Neural progenitor cell (in vitro differentiated cells): ENCODE measurements around the gene UTP14A. TPM values are rescaled to one million over a fixed set of nuclear protein-coding genes. Genes with fewer than 3 reads are reported as not detected.

Experiments
- DNase-seq: peaks from one replicate; pipeline ENCODE4 v3.0.0-alpha.2; 2016; ENCODE audit warnings: low spot score
- H2AFZ ChIP-seq: fragments of 200-600 bp; sonication (generic); replicated peaks from 2 replicates; pipeline ENCODE4 v1.6.1; 2016; ENCODE audit warnings: antibody characterized with exemption
- H3F3A ChIP-seq: fragments of 200-600 bp; sonication (generic); 2 replicates; pipeline ENCODE4 v1.6.1; 2016; ENCODE audit warnings: antibody characterized with exemption, low read depth
- H3K27ac ChIP-seq: fragments of 200-600 bp; sonication (generic); 2 replicates; pipeline ENCODE4 v1.5.1; 2016; ENCODE audit warnings: mild to moderate bottlenecking
- H3K27me3 ChIP-seq: fragments of 200-600 bp; sonication (generic); 2 replicates; pipeline ENCODE4 v1.6.1; 2016; ENCODE audit warnings: mild to moderate bottlenecking, moderate library complexity
- H3K36me3 ChIP-seq: fragments of 200-600 bp; sonication (generic); 2 replicates; pipeline ENCODE4 v1.5.1; 2016
- H3K4me1 ChIP-seq: fragments of 200-600 bp; sonication (generic); 2 replicates; pipeline ENCODE4 v1.6.1; 2016; ENCODE audit warnings: mixed run types
- H3K4me2 ChIP-seq: fragments of 200-600 bp; sonication (generic); 2 replicates; pipeline ENCODE4 v1.6.1; 2016
- H3K4me3 ChIP-seq: fragments of 200-600 bp; sonication (generic); 2 replicates; pipeline ENCODE4 v1.5.1; 2016
- H3K79me2 ChIP-seq: fragments of 200-600 bp; sonication (generic); 2 replicates; pipeline ENCODE4 v1.6.1; 2016; ENCODE audit warnings: low read depth
- H3K9ac ChIP-seq: fragments of 200-600 bp; sonication (generic); 2 replicates; pipeline ENCODE4 v1.6.1; 2016
- H3K9me3 ChIP-seq: fragments of 200-600 bp; sonication (generic); 2 replicates; pipeline ENCODE4 v1.5.1; 2016; ENCODE audit warnings: low read depth
- H4K20me1 ChIP-seq: fragments of 200-600 bp; sonication (generic); 2 replicates; pipeline ENCODE4 v1.6.1; 2016; ENCODE audit warnings: low read depth
- H3K27ac Mint-ChIP-seq: 3 replicates; pipeline ENCODE4 v1.8.0; 2021; ENCODE audit warnings: mixed read lengths
- H3K27me3 Mint-ChIP-seq: 2 replicates; pipeline ENCODE4 v1.8.0; 2022; ENCODE audit warnings: low read depth, mild to moderate bottlenecking, inconsistent platforms, moderate library complexity, mixed read lengths; ENCODE audit not compliant: insufficient read depth
- H3K36me3 Mint-ChIP-seq: 3 replicates; pipeline ENCODE4 v1.8.0; 2021; ENCODE audit warnings: mixed read lengths
- H3K4me1 Mint-ChIP-seq: 3 replicates; pipeline ENCODE4 v1.8.0; 2021; ENCODE audit warnings: mixed read lengths
- H3K4me3 Mint-ChIP-seq: 3 replicates; pipeline ENCODE4 v1.8.0; 2021; ENCODE audit warnings: mild to moderate bottlenecking, moderate library complexity, mixed read lengths
- H3K9me3 Mint-ChIP-seq: 3 replicates; pipeline ENCODE4 v1.8.0; 2020; ENCODE audit warnings: mixed read lengths
- CTCF ChIP-seq: fragments of 200-600 bp; sonication (generic); IDR thresholded peaks from 2 replicates; pipeline ENCODE4 v1.5.1; 2017; ENCODE audit warnings: antibody characterized with exemption, mild to moderate bottlenecking
- EZH2 ChIP-seq: fragments of 200-600 bp; sonication (generic); IDR thresholded peaks from 2 replicates; pipeline ENCODE4 v1.6.1; 2017; ENCODE audit warnings: antibody characterized with exemption, mild to moderate bottlenecking, moderate library complexity
- EZH2phosphoT487 ChIP-seq: fragments of 200-600 bp; sonication (generic); IDR thresholded peaks from 2 replicates; pipeline ENCODE4 v1.6.1; 2017; ENCODE audit warnings: antibody characterized with exemption
- total RNA-seq: library from RNA; depleted of rRNA; stranded (reverse); fragments of >200 nt; gene quantifications from 2 replicates; pipeline ENCODE4 v1.2.3, GENCODE V29; 2015; ENCODE audit warnings: low replicate concordance

The UTP14A gene
- total RNA-seq, 1 donor from 2014 or later, result 8.3 TPM

- Histone ChIP-seq H3K36me3 (no peaks in the 10 kb centered on the region), H3K9ac (no peak overlapping the region), H3K4me3 (peak overlapping the region; percentile 44), H3K27me3 (peaks cover 62% of the 10 kb centered on the region), H3K27ac (no peak overlapping the region), H3K79me2 (no peaks in the 10 kb centered on the region), H3K4me1 (peaks cover 16% of the 10 kb centered on the region), H3K4me2 (peak overlapping the region; percentile 85), H3K9me3 (no peaks in the 10 kb centered on the region), H3F3A (peaks cover 71% of the 10 kb centered on the region), H2AFZ (peak overlapping the region; percentile 35), H4K20me1 (no peaks in the 10 kb centered on the region)
- peak; percentile 79 for DNase-seq
- no peak for TF ChIP-seq CTCF
- no peak for TF ChIP-seq EZH2
- TF ChIP-seq EZH2phosphoT487, result no peak
- Mint-ChIP-seq H3K4me3 (peak overlapping the region; percentile 77), H3K27ac (no peak overlapping the region), H3K36me3 (no peaks in the 10 kb centered on the region), H3K27me3 (peaks cover 36% of the 10 kb centered on the region), H3K9me3 (no peaks in the 10 kb centered on the region), H3K4me1 (peaks cover 75% of the 10 kb centered on the region)
Measured at GRCh38 chrX:129957241-129958082, 51.5 kb downstream of the UTP14A start.

GRCh38 chrX:129958083-129958465 is 52.1 kb downstream of the UTP14A start:
- H3K4me3 ChIP-seq, result no peak overlapping the region
- H3K4me2 ChIP-seq, result peak overlapping the region; percentile 85
- no peak overlapping the region for H3K27ac ChIP-seq
- H2AFZ ChIP-seq, result no peak overlapping the region
- Mint-ChIP-seq H3K4me3 (peak overlapping the region; percentile 77), H3K27me3 (peaks cover 36% of the 10 kb centered on the region), H3K36me3 (no peaks in the 10 kb centered on the region), H3K4me1 (peaks cover 71% of the 10 kb centered on the region), H3K27ac (no peak overlapping the region), H3K9me3 (no peaks in the 10 kb centered on the region)
- H3K27me3 ChIP-seq, result peaks cover 67% of the 10 kb centered on the region
- H3K4me1 ChIP-seq, result peaks cover 16% of the 10 kb centered on the region
- H3K9me3 ChIP-seq, result no peaks in the 10 kb centered on the region
- no peak overlapping the region for H3K9ac ChIP-seq
- H3K79me2 ChIP-seq, result no peaks in the 10 kb centered on the region
- DNase-seq, result no peak
- peaks cover 65% of the 10 kb centered on the region for H3F3A ChIP-seq
- no peaks in the 10 kb centered on the region for H4K20me1 ChIP-seq
- no peaks in the 10 kb centered on the region for H3K36me3 ChIP-seq
- TF ChIP-seq EZH2phosphoT487 (no peak), EZH2 (no peak), CTCF (no peak)

DNA sequence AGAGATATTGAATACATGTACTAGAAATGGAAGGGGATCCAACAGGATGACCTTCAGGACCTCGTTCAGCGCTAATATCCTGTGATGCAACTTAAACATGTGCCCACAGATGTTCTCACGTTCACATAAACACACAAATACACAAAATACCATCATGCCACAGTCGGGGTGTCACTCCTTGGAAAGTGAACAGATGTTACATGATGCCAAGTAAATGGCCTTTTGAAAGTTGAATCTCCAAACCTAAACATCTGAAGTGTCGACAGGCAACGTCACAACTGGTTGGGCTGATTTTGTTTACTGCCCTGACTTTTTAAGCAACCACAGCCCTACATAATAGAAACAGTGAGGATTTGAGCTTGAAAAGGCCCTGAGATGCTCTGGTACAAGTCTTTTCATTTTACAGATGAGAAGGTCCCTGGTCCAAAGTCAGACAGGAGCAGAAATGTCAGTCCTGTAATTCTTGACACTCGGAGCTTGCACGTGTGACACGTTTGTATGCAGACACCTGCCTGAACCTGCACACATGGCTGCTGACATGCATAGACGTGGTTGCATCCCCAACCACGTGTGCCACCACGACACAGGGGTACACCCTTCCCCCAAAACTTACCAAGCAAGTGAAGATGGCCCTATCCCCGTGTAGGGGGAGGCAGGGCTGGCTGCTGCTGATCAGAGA is 53.0 kb downstream of the UTP14A start:
- Histone ChIP-seq H3K27ac (no peak overlapping the region), H2AFZ (no peak overlapping the region), H3K4me1 (peaks cover 8% of the 10 kb centered on the region), H3K4me3 (no peak overlapping the region), H3K79me2 (no peaks in the 10 kb centered on the region), H3K27me3 (peaks cover 68% of the 10 kb centered on the region), H3K36me3 (no peaks in the 10 kb centered on the region), H3K9ac (no peak overlapping the region), H3K9me3 (no peaks in the 10 kb centered on the region), H3K4me2 (peak overlapping the region; percentile 60), H3F3A (peaks cover 56% of the 10 kb centered on the region), H4K20me1 (no peaks in the 10 kb centered on the region)
- no peak for TF ChIP-seq CTCF
- TF ChIP-seq EZH2phosphoT487, result no peak
- no peaks in the 10 kb centered on the region for H3K9me3 Mint-ChIP-seq
- peaks cover 66% of the 10 kb centered on the region for H3K4me1 Mint-ChIP-seq
- H3K27ac Mint-ChIP-seq, result no peak overlapping the region
- no peaks in the 10 kb centered on the region for H3K36me3 Mint-ChIP-seq
- peaks cover 38% of the 10 kb centered on the region for H3K27me3 Mint-ChIP-seq
- DNase-seq, result no peak
- peak overlapping the region; percentile 77 for H3K4me3 Mint-ChIP-seq
